Prostate gland (tissue), 2 donors: ENCODE results near the gene ARRDC5.

ENCODE experiments used
- POLR2A ChIP-seq: fragments of 450-650 bp; IDR thresholded peaks from one replicate; pipeline ENCODE4 v1.6.1; 2016; ENCODE audit warnings: antibody characterized with exemption, mild to moderate bottlenecking
- TF ChIP-seq, protein P1 (sequence below), 4 experiments: fragments of 200-600 bp in 2 of 4; fragments of 450-650 bp in 2 of 4; sonication (generic) in 2 of 4; IDR thresholded peaks; 1 replicate in 3 of 4; 2 replicates in 1 of 4; pipeline ENCODE4 v1.5.1; 2016 to 2019; ENCODE audit warnings: antibody characterized with exemption in 4 of 4, mild to moderate bottlenecking in 2 of 4, moderate library complexity in 2 of 4

DNA sequence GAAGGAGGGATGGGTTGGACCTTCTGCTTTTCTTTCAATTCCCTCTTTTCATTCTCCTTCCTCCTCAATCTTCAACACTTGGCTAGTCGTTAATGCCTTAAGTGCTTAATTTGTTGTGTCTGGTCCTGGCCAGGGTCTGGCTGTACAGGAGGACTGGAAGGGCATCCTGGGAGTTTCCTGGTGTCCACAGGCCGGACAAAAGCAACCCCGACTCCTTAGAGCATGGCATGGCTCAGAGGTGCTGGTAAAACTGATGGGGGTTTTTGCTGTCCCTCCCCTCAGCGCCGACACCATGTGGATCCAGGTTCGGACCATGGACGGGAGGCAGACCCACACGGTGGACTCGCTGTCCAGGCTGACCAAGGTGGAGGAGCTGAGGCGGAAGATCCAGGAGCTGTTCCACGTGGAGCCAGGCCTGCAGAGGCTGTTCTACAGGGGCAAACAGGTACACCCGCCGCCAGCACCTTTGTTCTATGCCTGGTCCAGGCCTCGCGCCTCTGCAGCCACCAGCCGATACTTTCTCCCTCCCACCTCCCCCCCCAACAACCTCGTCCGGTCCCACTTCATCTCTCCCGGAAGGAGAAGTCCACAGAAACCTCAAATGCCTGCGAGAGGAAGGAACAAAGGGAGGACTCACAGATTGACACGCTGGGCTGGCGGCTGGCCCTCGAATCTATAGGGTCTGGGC lies 8.0 kb upstream of the ARRDC5 start:
- TF ChIP-seq POLR2A, result no peak
- TF ChIP-seq, protein P1, sequence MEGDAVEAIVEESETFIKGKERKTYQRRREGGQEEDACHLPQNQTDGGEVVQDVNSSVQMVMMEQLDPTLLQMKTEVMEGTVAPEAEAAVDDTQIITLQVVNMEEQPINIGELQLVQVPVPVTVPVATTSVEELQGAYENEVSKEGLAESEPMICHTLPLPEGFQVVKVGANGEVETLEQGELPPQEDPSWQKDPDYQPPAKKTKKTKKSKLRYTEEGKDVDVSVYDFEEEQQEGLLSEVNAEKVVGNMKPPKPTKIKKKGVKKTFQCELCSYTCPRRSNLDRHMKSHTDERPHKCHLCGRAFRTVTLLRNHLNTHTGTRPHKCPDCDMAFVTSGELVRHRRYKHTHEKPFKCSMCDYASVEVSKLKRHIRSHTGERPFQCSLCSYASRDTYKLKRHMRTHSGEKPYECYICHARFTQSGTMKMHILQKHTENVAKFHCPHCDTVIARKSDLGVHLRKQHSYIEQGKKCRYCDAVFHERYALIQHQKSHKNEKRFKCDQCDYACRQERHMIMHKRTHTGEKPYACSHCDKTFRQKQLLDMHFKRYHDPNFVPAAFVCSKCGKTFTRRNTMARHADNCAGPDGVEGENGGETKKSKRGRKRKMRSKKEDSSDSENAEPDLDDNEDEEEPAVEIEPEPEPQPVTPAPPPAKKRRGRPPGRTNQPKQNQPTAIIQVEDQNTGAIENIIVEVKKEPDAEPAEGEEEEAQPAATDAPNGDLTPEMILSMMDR (IDR thresholded peaks at IDR 0.05), result no peak
